Astrocyte of the cerebellum (primary cell): ENCODE measurements around the gene ZNF236.
"Not testable (repeated sequence)": the region's sequence is repeated elsewhere in the genome, so short reads cannot be mapped to it uniquely, and the experiment has no call there.

Experiments used
- DNase-seq: peaks from one replicate; pipeline ENCODE4 v3.0.0-alpha.2; 2011; ENCODE audit warnings: low read depth
- H3K4me3 ChIP-seq: 2 replicates; pipeline ENCODE4 v1.5.1; 2011; ENCODE audit warnings: mild to moderate bottlenecking, low read depth, low read length, moderate library complexity
- CTCF ChIP-seq: IDR thresholded peaks from 2 replicates; pipeline ENCODE4 v1.5.1; 2012; ENCODE audit warnings: low read length, low read depth, moderate library complexity, mild to moderate bottlenecking; ENCODE audit errors: missing control alignments
- in situ Hi-C: cut with HindIII; loops from 2 replicates; pipeline ENCODE4 v1.10.0; 2017; ENCODE audit warnings: low sequenced_read_pairs

Gene ZNF236

GRCh38 chr18:76985156-76985950 is 163.0 kb downstream of the ZNF236 start:
- in situ Hi-C loops, result no loop called here

GRCh38 chr18:76985951-76986236 is 163.5 kb downstream of the ZNF236 start:
- in situ Hi-C loops, result no loop called here
- no peak for TF ChIP-seq CTCF
- H3K4me3 ChIP-seq, result no peak overlapping the region
- no peak for DNase-seq

More at GRCh38 chr18:76985156-76985950, 163.0 kb downstream of the ZNF236 start:
- DNase-seq, result no peak
- H3K4me3 ChIP-seq, result no peak overlapping the region
- no peak for TF ChIP-seq CTCF

GRCh38 chr18:76986406-76986805 is 164.0 kb downstream of the ZNF236 start:
- in situ Hi-C loops, result no loop called here
- DNase-seq, result no peak
- TF ChIP-seq CTCF, result no peak
- H3K4me3 ChIP-seq, result no peak overlapping the region

- in situ Hi-C loops, result no loop called here
- TF ChIP-seq CTCF, result no peak
- H3K4me3 ChIP-seq, result no peak overlapping the region
- no peak for DNase-seq
Observed at GRCh38 chr18:76988031-76988826, 165.9 kb downstream of the ZNF236 start.

GRCh38 chr18:76988827-76989646 is 166.7 kb downstream of the ZNF236 start:
- in situ Hi-C loops, result no loop called here
- TF ChIP-seq CTCF, result no peak

GRCh38 chr18:76989647-76990190 is 167.4 kb downstream of the ZNF236 start:
- H3K4me3 ChIP-seq, result no peak overlapping the region
- no peak for TF ChIP-seq CTCF
- DNase-seq, result no peak
- in situ Hi-C loops, result no loop called here

More at GRCh38 chr18:76988827-76989646, 166.7 kb downstream of the ZNF236 start:
- no peak overlapping the region for H3K4me3 ChIP-seq
- DNase-seq, result no peak

GRCh38 chr18:76990343-76991020 is 168.1 kb downstream of the ZNF236 start:
- in situ Hi-C loops, H3K4me3 ChIP-seq, DNase-seq: not testable (repeated sequence)
